SK-N-MC (cell line): ENCODE data around the gene CALML3.
"Not testable (repeated sequence)": the region's sequence is repeated elsewhere in the genome, so short reads cannot be mapped to it uniquely, and the experiment has no call there.

Experiments
- EZH2 ChIP-seq: fragments of 200-600 bp; sonication (generic); IDR thresholded peaks from one replicate; pipeline ENCODE4 v1.6.1; 2017; ENCODE audit warnings: antibody characterized with exemption
- FOXP2 ChIP-seq: optimal IDR thresholded peaks from 2 replicates; pipeline ENCODE3; 2011; ENCODE audit warnings: mild to moderate bottlenecking, moderate library complexity; ENCODE audit not compliant: insufficient read depth; ENCODE audit errors: extremely low read length, control extremely low read depth
- POLR2AphosphoS5 ChIP-seq: IDR thresholded peaks from 2 replicates; pipeline ENCODE4 v1.6.1; 2012; ENCODE audit warnings: mild to moderate bottlenecking, low read depth, low read length, borderline replicate concordance

DNA sequence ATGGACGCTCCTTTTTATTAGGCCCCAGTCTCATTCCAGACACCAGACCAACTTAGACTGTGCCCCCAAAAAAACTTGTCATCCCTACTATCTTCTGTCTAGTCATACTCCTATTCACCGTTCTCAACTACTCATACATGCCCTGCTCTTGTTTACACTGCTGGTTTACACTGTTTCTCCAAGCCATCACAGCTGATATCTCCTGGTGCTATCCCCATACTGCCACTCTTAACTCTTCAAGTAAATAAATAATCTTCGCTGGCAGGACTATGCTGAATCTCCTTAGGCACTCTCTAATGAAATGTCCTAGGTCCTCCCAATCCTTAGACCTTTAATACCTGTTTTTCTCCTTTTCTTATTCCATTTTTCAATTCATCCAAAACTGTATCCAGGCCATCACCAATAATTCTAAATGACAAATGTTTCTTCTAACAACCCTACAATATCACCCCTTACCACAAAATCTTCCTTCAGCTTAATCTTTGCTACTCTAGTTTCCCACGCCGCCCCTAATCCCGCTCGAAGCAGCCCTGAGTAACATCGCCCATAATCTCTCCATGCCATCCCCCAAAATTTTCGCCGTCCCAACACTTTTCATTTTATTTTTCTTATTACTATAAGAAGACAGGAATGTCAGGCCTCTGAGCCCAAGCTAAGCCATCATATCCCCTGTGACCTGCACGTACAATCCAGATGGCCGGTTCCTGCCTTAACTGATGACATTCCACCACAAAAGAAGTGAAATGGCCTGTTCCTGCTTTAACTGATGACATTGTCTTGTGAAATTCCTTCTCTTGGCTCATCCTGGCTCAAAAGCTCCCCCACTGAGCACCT lies 48.6 kb upstream of the CALML3 start:
- not testable (repeated sequence) for TF ChIP-seq EZH2, POLR2AphosphoS5, FOXP2
